Neural progenitor cell (in vitro differentiated cells): ENCODE measurements around the gene URB1.

Experiments
- CTCF ChIP-seq: fragments of 200-600 bp; sonication (generic); IDR thresholded peaks from 2 replicates; pipeline ENCODE4 v1.5.1; 2017; ENCODE audit warnings: antibody characterized with exemption, mild to moderate bottlenecking
- EZH2 ChIP-seq: fragments of 200-600 bp; sonication (generic); IDR thresholded peaks from 2 replicates; pipeline ENCODE4 v1.6.1; 2017; ENCODE audit warnings: antibody characterized with exemption, mild to moderate bottlenecking, moderate library complexity

- TF ChIP-seq EZH2 (no peak), CTCF (no peak)
These were observed 111.3 kb downstream of the URB1 start for GRCh38 chr21:32281531-32281930.
